HepG2 (cell line): ENCODE measurements around the gene SYNJ2. TPM values are rescaled to one million over a fixed set of nuclear protein-coding genes. Genes with fewer than 3 reads are reported as not detected.

ENCODE experiments used
- ATAC-seq: fragments of 200-7000 bp; cut with Tn5 transposase; 3 replicates; pipeline ENCODE4 v1.9.1; 2020; ENCODE audit warnings: mild to moderate bottlenecking, moderate library complexity
- BruUV-seq: library from RNA; stranded (reverse); fragments of 400-500 nt; replicated peaks from 2 replicates; lab custom pipeline; 2021; lab: Mats Ljungman, UMichigan
- CTCF ChIA-PET: fragments of 300-600 bp; formaldehyde crosslinking; extraction: SDS; loops from one replicate; lab custom pipeline; 2021; ENCODE audit warnings: low total read pairs, inconsistent platforms, low intra/inter-chr PET ratio; lab: Yijun Ruan, JAX
- POLR2A ChIA-PET: fragments of 350-600 bp; sonication (Branson Sonifier 250); formaldehyde crosslinking; loops from one replicate; lab custom pipeline; 2020; ENCODE audit warnings: antibody characterized with exemption, inconsistent platforms; lab: Yijun Ruan, JAX
- DNase-seq: peaks from one replicate; pipeline ENCODE4 v3.0.0-alpha.2; 2015; ENCODE audit warnings: low spot score
- FAIRE-seq: peaks from 3 replicates; lab custom pipeline; 2011; peaks lifted over from hg19 to GRCh38; lab: Jason Lieb, UNC
- H2AFZ ChIP-seq: one replicate; pipeline ENCODE4 v1.6.1; 2011; ENCODE audit warnings: low read length, inconsistent platforms
- H3K27ac ChIP-seq: fragments of 300-600 bp; 3 replicates; pipeline ENCODE4 v1.8.0; 2011; ENCODE audit warnings: mixed run types, mild to moderate bottlenecking, mixed read lengths, low read length, inconsistent platforms; ENCODE audit not compliant: insufficient read depth; ENCODE audit errors: extremely low read length
- H3K27me3 ChIP-seq, 2 experiments: fragments of 200-600 bp in 1 of 2; 2 replicates in 1 of 2; 3 replicates in 1 of 2; pipeline versions ENCODE4 v1.6.0 to v1.8.0; 2011; ENCODE audit warnings: low read length in 2 of 2, mild to moderate bottlenecking in 2 of 2, moderate library complexity in 2 of 2, inconsistent platforms in 1 of 2; ENCODE audit not compliant: insufficient read depth in 2 of 2, control insufficient read depth in 1 of 2
- H3K36me3 ChIP-seq, 2 experiments: fragments of 200-600 bp in 1 of 2; replicated peaks in 1 of 2; 2 replicates in 1 of 2; 3 replicates in 1 of 2; pipeline versions ENCODE4 v1.5.1 to v1.8.0; 2011; ENCODE audit warnings: low read length in 2 of 2, inconsistent platforms in 1 of 2; ENCODE audit not compliant: insufficient read depth in 2 of 2, control insufficient read depth in 1 of 2
- H3K4me1 ChIP-seq: 2 replicates; pipeline ENCODE4 v1.5.1; 2012; ENCODE audit warnings: low read length, inconsistent platforms; ENCODE audit not compliant: insufficient read depth
- H3K4me2 ChIP-seq: 2 replicates; pipeline ENCODE4 v1.6.0; 2011; ENCODE audit warnings: low read depth, low read length, inconsistent platforms
- H3K4me3 ChIP-seq, 3 experiments: fragments of 200-600 bp in 1 of 3; sonication (generic), shearing (Covaris generic) in 1 of 3; replicated peaks in 1 of 3; 2 replicates each; pipeline ENCODE4 v1.5.1; 2011 to 2016; ENCODE audit warnings: low read length in 3 of 3, inconsistent platforms in 2 of 3, low read depth in 2 of 3, mild to moderate bottlenecking in 2 of 3, control low read depth in 1 of 3, mixed read lengths in 1 of 3; ENCODE audit not compliant: insufficient read depth in 1 of 3
- H3K79me2 ChIP-seq: one replicate; pipeline ENCODE4 v1.6.1; 2011; ENCODE audit warnings: low read length, inconsistent platforms; ENCODE audit not compliant: insufficient read depth
- H3K9ac ChIP-seq: 2 replicates; pipeline ENCODE4 v1.6.0; 2011; ENCODE audit warnings: mild to moderate bottlenecking, low read depth, low read length, inconsistent platforms; ENCODE audit not compliant: insufficient read depth
- H3K9me3 ChIP-seq: 2 replicates; pipeline ENCODE4 v1.5.1; 2012; ENCODE audit warnings: mild to moderate bottlenecking, low read length
- H4K20me1 ChIP-seq: 2 replicates; pipeline ENCODE4 v1.6.0; 2011; ENCODE audit warnings: inconsistent platforms, mild to moderate bottlenecking, low read length, moderate library complexity; ENCODE audit not compliant: insufficient read depth
- CCDC6 ChIP-seq: sonication (generic); formaldehyde crosslinking; IDR thresholded peaks from 2 replicates; pipeline ENCODE4 v1.8.1; 2022; ENCODE audit warnings: mild to moderate bottlenecking, missing genetic modification reagents, moderate library complexity
- CEBPG ChIP-seq: IDR thresholded peaks from 2 replicates; pipeline ENCODE4 v1.6.1; 2016
- CHD4 ChIP-seq: fragments of 200-600 bp; sonication (generic); IDR thresholded peaks from 2 replicates; pipeline ENCODE4 v1.7.0; 2017; ENCODE audit warnings: mild to moderate bottlenecking, low read length, borderline replicate concordance
- DZIP1 ChIP-seq: sonication (generic); formaldehyde crosslinking; IDR thresholded peaks from 2 replicates; pipeline ENCODE4 v1.5.0; 2020; ENCODE audit warnings: mild to moderate bottlenecking, missing genetic modification reagents
- EP300 ChIP-seq, 3 experiments: sonication (generic) in 1 of 3; formaldehyde crosslinking in 1 of 3; IDR thresholded peaks; 2 replicates each; pipeline versions ENCODE4 v1.5.1 to v1.6.1; 2011 to 2020; ENCODE audit warnings: low read depth in 2 of 3, low read length in 2 of 3, borderline replicate concordance in 1 of 3, improper control_type of control experiment in 1 of 3, mild to moderate bottlenecking in 1 of 3, missing genetic modification reagents in 1 of 3, moderate library complexity in 1 of 3
- FIP1L1 ChIP-seq: fragments of 200-400 bp; formaldehyde crosslinking; IDR thresholded peaks from 2 replicates; pipeline ENCODE4 v1.6.1; 2018; ENCODE audit warnings: low read depth, mild to moderate bottlenecking, low read length, moderate library complexity, borderline replicate concordance; ENCODE audit not compliant: insufficient read depth
- MTF2 ChIP-seq: sonication (generic); formaldehyde crosslinking; IDR thresholded peaks from 2 replicates; pipeline ENCODE4 v1.5.0; 2020; ENCODE audit warnings: missing genetic modification reagents, borderline replicate concordance
- PAXIP1 ChIP-seq: sonication (generic); formaldehyde crosslinking; conservative IDR thresholded peaks from 2 replicates; pipeline ENCODE4 v1.4.0; 2020; ENCODE audit warnings: mild to moderate bottlenecking, missing genetic modification reagents, moderate library complexity
- POLR2A ChIP-seq, 2 experiments: IDR thresholded peaks; 2 replicates each; pipeline ENCODE4 v1.6.1; 2011; ENCODE audit warnings: low read depth in 2 of 2, low read length in 2 of 2, mild to moderate bottlenecking in 1 of 2, moderate library complexity in 1 of 2; ENCODE audit not compliant: insufficient read depth in 1 of 2
- ZBTB42 ChIP-seq: sonication (generic); formaldehyde crosslinking; IDR thresholded peaks from 2 replicates; pipeline ENCODE4 v1.5.0; 2020; ENCODE audit warnings: mild to moderate bottlenecking, missing genetic modification reagents
- ZNF326 ChIP-seq: sonication (generic); formaldehyde crosslinking; IDR thresholded peaks from 2 replicates; pipeline ENCODE4 v1.4.0; 2020; ENCODE audit warnings: missing genetic modification reagents, borderline replicate concordance
- WGBS: methylation state at CpG from one replicate; pipeline ENCODE4 v1.1.6; 2017; ENCODE audit warnings: low lambda C conversion rate; 5-methylcytosine and 5-hydroxymethylcytosine counted together
- in situ Hi-C: cut with HindIII; loops from 2 replicates; pipeline ENCODE4 v1.10.0; 2017; ENCODE audit warnings: low pct_unique_long_range_greater_than_20kb; ENCODE audit not compliant: extremely low pct_ligation_motif_present
- intact Hi-C: fragments of 100-400 bp; cut with micrococcal nuclease; formaldehyde crosslinking; loops from one replicate; pipeline ENCODE4 v1.10.0; 2022; ENCODE audit not compliant: unreplicated experiment
- polyA plus RNA-seq, 8 experiments: library from polyadenylated mRNA; depleted of rRNA in 3 of 8; stranded (reverse) in 7 of 8; unstranded in 1 of 8; fragments of >200 nt; fragmentation: Illumina TruSeq in 4 of 8; extraction: Trizol in 4 of 8; gene quantifications; 2 replicates each; pipeline versions ENCODE4 v1.2.1 to v1.2.3, GENCODE V29; 2011 to 2016; ENCODE audit warnings: low read depth in 4 of 8, missing spikeins in 1 of 8, mixed read lengths in 1 of 8; ENCODE audit not compliant: insufficient read depth in 1 of 8
- total RNA-seq, 5 experiments: library from RNA; depleted of rRNA; stranded (reverse); fragments of >200 nt; fragmentation: Illumina TruSeq; extraction: Trizol; gene quantifications; 2 replicates each; pipeline ENCODE4 v1.2.3, GENCODE V29; 2016; ENCODE audit warnings: low read depth in 1 of 5
- TF ChIP-seq, protein P1 (sequence below): IDR thresholded peaks from 2 replicates; pipeline ENCODE4 v1.6.1; 2016; ENCODE audit warnings: low read depth, missing genetic modification reagents, missing compliant biosample characterization

The SYNJ2 gene
- total and polyA plus RNA-seq, 2 of the 13 experiments (the other 11 are each of a cell fraction or from before 2014, with no cell fraction given): 39.1 to 57.6 TPM

- H4K20me1 ChIP-seq: no peaks in the 10 kb centered on the region
- H3K9ac ChIP-seq: peak overlapping the region; percentile 61
- peak overlapping the region; percentile 71 for H3K4me2 ChIP-seq
- no TSS peak for BruUV-seq
- 42% methylated on average over 8 of the region's 8 CpGs for whole genome bisulfite sequencing
- H3K4me3 ChIP-seq: peak overlapping the region in 2 of 3 experiments; percentile 37 to 47; a peak in 4 of 6 replicates
- H3K27ac ChIP-seq: no peak overlapping the region
- H3K9me3 ChIP-seq: no peaks in the 10 kb centered on the region
- intact Hi-C loops: no loop called here
- no peaks in the 10 kb centered on the region for H3K79me2 ChIP-seq
- no peaks in the 10 kb centered on the region for H3K36me3 ChIP-seq
- CTCF ChIA-PET: no interaction called here
- peaks cover 35% of the 10 kb centered on the region for H3K4me1 ChIP-seq
- FAIRE-seq (no peak), ATAC-seq (peak; percentile 54), DNase-seq (no peak)
- in situ Hi-C loops: no loop called here
- no peaks in the 10 kb centered on the region for H3K27me3 ChIP-seq
- POLR2A ChIA-PET: interaction anchor here (1.0 to 3.3 kb wide), 3 partner anchors 12 to 19 kb away, joined by 3 to 18 read pairs (median 3); partner anchors contain the start of gene SYNJ2
- no peak overlapping the region for H2AFZ ChIP-seq
- TF ChIP-seq MTF2 (CRISPR knock-in tag): no peak
- no peak for TF ChIP-seq PAXIP1 (CRISPR knock-in tag)
- no peak for TF ChIP-seq ZNF326
- no peak for TF ChIP-seq CHD4
- 0 out of 2 replicates have a peak, but pooled peaks have one; percentile 42 for TF ChIP-seq DZIP1
- no peak for TF ChIP-seq POLR2A (IDR thresholded peaks at IDR 0.05; ENCODE audit: insufficient read depth in 1 of 2, low read depth in 2 of 2, low read length in 2 of 2)
- TF ChIP-seq, protein P1, sequence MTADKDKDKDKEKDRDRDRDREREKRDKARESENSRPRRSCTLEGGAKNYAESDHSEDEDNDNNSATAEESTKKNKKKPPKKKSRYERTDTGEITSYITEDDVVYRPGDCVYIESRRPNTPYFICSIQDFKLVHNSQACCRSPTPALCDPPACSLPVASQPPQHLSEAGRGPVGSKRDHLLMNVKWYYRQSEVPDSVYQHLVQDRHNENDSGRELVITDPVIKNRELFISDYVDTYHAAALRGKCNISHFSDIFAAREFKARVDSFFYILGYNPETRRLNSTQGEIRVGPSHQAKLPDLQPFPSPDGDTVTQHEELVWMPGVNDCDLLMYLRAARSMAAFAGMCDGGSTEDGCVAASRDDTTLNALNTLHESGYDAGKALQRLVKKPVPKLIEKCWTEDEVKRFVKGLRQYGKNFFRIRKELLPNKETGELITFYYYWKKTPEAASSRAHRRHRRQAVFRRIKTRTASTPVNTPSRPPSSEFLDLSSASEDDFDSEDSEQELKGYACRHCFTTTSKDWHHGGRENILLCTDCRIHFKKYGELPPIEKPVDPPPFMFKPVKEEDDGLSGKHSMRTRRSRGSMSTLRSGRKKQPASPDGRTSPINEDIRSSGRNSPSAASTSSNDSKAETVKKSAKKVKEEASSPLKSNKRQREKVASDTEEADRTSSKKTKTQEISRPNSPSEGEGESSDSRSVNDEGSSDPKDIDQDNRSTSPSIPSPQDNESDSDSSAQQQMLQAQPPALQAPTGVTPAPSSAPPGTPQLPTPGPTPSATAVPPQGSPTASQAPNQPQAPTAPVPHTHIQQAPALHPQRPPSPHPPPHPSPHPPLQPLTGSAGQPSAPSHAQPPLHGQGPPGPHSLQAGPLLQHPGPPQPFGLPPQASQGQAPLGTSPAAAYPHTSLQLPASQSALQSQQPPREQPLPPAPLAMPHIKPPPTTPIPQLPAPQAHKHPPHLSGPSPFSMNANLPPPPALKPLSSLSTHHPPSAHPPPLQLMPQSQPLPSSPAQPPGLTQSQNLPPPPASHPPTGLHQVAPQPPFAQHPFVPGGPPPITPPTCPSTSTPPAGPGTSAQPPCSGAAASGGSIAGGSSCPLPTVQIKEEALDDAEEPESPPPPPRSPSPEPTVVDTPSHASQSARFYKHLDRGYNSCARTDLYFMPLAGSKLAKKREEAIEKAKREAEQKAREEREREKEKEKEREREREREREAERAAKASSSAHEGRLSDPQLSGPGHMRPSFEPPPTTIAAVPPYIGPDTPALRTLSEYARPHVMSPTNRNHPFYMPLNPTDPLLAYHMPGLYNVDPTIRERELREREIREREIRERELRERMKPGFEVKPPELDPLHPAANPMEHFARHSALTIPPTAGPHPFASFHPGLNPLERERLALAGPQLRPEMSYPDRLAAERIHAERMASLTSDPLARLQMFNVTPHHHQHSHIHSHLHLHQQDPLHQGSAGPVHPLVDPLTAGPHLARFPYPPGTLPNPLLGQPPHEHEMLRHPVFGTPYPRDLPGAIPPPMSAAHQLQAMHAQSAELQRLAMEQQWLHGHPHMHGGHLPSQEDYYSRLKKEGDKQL (CRISPR knock-in tag): no peak
- no peak for TF ChIP-seq EP300 (IDR thresholded peaks at IDR 0.05; ENCODE audit: low read depth in 2 of 2, low read length in 2 of 2)
- no peak for TF ChIP-seq EP300 (CRISPR knock-in tag; IDR thresholded peaks at IDR 0.05; ENCODE audit: borderline replicate concordance)
- TF ChIP-seq CCDC6 (CRISPR knock-in tag): no peak
- TF ChIP-seq FIP1L1: no peak
- TF ChIP-seq ZBTB42: 0 out of 2 replicates have a peak, but pooled peaks have one; percentile 57
- no peak for TF ChIP-seq CEBPG
These were observed 15.1 kb upstream of the SYNJ2 start for GRCh38 chr6:157966589-157966977.
